PC-3 (cell line): ENCODE data around the gene UBQLN3.

ENCODE experiments used
- EZH2 ChIP-seq: fragments of 300-600 bp; sonication (generic); IDR thresholded peaks from one replicate; pipeline ENCODE4 v1.6.1; 2017; ENCODE audit warnings: antibody characterized with exemption, mild to moderate bottlenecking, low read length; ENCODE audit not compliant: unreplicated experiment
- EZH2phosphoT487 ChIP-seq: fragments of 300-600 bp; sonication (generic); IDR thresholded peaks from 2 replicates; pipeline ENCODE4 v1.6.1; 2018; ENCODE audit warnings: mild to moderate bottlenecking, antibody characterized with exemption, low read length, borderline replicate concordance
- TF ChIP-seq, protein P1 (sequence below): fragments of 300-600 bp; sonication (generic); conservative IDR thresholded peaks from 2 replicates; pipeline ENCODE4 v1.5.1; 2017; ENCODE audit warnings: antibody characterized with exemption, low read depth, mild to moderate bottlenecking, low read length

DNA sequence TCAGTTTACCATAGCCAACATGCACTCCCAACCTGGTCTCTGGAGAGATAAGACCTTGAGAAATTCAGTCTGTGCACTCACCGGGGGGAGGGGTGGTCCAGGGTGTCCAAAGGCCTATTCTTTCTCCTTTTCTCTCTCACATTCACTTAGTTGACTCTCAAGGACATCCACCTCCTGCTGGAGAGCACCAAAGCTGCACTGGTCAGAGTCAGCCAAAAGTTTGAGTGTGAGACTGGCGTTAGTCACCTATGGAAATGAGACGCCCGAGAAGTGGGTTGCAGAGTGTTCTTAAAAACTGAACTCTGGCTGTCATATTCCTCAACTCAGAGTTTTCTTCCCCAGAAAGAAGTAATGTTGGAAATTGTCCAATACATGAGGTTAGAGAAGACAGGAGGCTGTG, 11.8 kb upstream of the UBQLN3 start:
- TF ChIP-seq, protein P1, sequence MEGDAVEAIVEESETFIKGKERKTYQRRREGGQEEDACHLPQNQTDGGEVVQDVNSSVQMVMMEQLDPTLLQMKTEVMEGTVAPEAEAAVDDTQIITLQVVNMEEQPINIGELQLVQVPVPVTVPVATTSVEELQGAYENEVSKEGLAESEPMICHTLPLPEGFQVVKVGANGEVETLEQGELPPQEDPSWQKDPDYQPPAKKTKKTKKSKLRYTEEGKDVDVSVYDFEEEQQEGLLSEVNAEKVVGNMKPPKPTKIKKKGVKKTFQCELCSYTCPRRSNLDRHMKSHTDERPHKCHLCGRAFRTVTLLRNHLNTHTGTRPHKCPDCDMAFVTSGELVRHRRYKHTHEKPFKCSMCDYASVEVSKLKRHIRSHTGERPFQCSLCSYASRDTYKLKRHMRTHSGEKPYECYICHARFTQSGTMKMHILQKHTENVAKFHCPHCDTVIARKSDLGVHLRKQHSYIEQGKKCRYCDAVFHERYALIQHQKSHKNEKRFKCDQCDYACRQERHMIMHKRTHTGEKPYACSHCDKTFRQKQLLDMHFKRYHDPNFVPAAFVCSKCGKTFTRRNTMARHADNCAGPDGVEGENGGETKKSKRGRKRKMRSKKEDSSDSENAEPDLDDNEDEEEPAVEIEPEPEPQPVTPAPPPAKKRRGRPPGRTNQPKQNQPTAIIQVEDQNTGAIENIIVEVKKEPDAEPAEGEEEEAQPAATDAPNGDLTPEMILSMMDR = no peak
- TF ChIP-seq EZH2 (no peak), EZH2phosphoT487 (no peak)
